ENCODE results near the gene LRRC37A2. TPM values are rescaled to one million over a fixed set of nuclear protein-coding genes. Genes with fewer than 3 reads are reported as not detected.
"Not testable (repeated sequence)": the region's sequence is repeated elsewhere in the genome, so short reads cannot be mapped to it uniquely, and the experiment has no call there.

Gene LRRC37A2
- 10 to 100 TPM in 1 of 2 donors, 1 to 10 TPM in 1; 6.1 to 11.5 TPM for total RNA-seq

- not testable (repeated sequence) for H3K27ac Mint-ChIP-seq; H3K36me3 Mint-ChIP-seq; H3K9me3 Mint-ChIP-seq; ATAC-seq; DNase-seq (ENCODE audit: low spot score in 2 of 2)
These were observed at the start of gene LRRC37A2 for GRCh38 chr17:46512168-46512567. Gene LRRC37A2 (plus strand): TSS chr17:46512468. CDS start chr17:46512713, 245 bp downstream.

- ATAC-seq; DNase-seq (ENCODE audit: low spot score in 2 of 2); H3K36me3 Mint-ChIP-seq; H3K9me3 Mint-ChIP-seq; H3K27ac Mint-ChIP-seq: not testable (repeated sequence)
These were observed 44.6 kb upstream of the LRRC37A2 start for GRCh38 chr17:46467618-46468017.

DNA sequence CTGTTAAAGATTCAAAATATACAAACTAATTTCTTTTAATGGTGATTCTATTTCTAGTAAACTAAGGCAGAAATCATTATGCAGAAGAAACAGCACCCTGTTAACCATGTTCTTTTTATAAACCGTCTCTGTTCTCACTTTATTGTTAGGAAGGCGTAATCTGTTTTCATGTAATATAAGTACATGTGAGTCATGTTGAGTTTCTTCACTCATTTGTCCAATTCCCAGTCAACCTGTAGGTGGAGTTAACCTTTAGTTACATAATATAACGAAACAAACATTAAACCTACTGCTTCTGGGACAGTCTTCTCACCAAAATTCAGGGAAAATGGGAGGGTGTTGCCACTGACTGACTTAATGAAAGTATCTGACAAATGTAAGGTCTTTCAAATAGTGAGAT, 37.8 kb upstream of the LRRC37A2 start:
- H3K27ac Mint-ChIP-seq; DNase-seq (ENCODE audit: low spot score in 2 of 2); H3K36me3 Mint-ChIP-seq; H3K9me3 Mint-ChIP-seq; ATAC-seq: not testable (repeated sequence)

DNA sequence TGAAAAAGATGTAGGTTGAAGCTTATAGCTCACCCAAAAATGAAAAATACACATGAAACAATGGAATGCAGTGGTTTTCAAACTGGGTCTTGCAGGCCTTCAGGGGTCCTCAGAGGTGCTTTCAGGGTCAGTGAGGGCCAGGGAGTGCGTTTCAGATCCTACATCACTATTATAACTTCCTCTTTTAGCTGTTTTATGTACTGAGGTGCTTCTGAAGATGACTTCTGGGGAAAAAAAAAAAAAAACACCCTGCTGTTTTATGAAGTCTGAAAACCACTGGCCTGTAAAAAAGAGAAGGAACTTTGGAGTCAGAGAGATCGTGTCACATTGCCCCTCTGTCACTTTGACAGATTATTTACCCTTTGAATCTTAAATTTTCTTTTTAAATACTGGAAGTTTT, 36.7 kb upstream of the LRRC37A2 start:
- ATAC-seq; H3K36me3 Mint-ChIP-seq; DNase-seq (ENCODE audit: low spot score in 2 of 2); H3K27ac Mint-ChIP-seq; H3K9me3 Mint-ChIP-seq: not testable (repeated sequence)

DNA sequence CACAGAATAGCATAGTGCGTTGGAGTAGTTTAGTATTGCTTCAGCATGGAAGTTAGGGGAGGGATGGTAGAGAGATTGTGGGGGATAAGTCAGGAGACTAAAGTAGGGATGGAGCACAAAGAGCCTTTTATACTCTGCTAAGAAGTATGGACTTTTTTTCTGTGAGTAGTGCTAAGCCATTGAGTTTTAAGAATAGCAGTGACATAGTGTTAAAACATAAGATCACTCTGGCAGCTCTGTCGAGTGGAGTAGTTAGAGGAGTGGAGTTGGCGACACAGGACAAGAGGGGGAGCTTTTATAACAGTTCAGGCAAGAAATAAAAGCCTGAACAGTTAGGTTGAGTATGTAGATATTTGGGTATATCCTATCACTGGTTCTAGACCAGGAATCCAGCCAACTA, 33.4 kb upstream of the LRRC37A2 start:
- not testable (repeated sequence) for ATAC-seq; H3K9me3 Mint-ChIP-seq; DNase-seq (ENCODE audit: low spot score in 2 of 2); H3K27ac Mint-ChIP-seq; H3K36me3 Mint-ChIP-seq

GRCh38 chr17:46481310-46481709, 31.0 kb upstream of the LRRC37A2 start:
- H3K27ac Mint-ChIP-seq; H3K36me3 Mint-ChIP-seq; ATAC-seq; DNase-seq (ENCODE audit: low spot score in 2 of 2); H3K9me3 Mint-ChIP-seq: not testable (repeated sequence)

- DNase-seq (ENCODE audit: low spot score in 2 of 2), result peak in 1 of 2 donors; percentile 31
- H3K27ac Mint-ChIP-seq, ATAC-seq, H3K9me3 Mint-ChIP-seq, H3K36me3 Mint-ChIP-seq: not testable (repeated sequence)
These were observed 20.2 kb upstream of the LRRC37A2 start for GRCh38 chr17:46492021-46492420.

- not testable (repeated sequence) for DNase-seq (ENCODE audit: low spot score in 2 of 2); H3K9me3 Mint-ChIP-seq; ATAC-seq; H3K36me3 Mint-ChIP-seq; H3K27ac Mint-ChIP-seq
These were observed 12.7 kb upstream of the LRRC37A2 start for GRCh38 chr17:46499437-46500139.

DNA sequence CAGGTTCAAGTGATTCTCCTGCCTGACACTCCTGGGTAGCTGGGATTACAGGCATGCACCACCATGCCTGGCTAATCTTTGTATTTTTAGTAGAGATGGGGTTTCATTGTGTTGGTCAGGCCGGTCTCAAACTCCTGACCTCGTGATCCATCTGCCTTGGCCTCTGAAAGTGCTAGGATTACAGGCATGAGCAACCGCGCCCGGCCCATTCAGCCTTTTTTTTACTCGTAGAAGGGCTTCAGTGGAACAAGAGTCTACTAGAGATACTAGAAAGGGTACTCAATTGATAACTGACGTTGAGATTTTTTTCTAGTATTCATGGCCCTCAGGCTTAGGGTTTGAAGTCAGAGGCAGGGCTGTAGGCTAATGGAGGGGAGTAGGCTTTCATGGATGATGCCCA, 6.4 kb upstream of the LRRC37A2 start:
- H3K36me3 Mint-ChIP-seq; ATAC-seq; H3K9me3 Mint-ChIP-seq; DNase-seq (ENCODE audit: low spot score in 2 of 2); H3K27ac Mint-ChIP-seq: not testable (repeated sequence)

DNA sequence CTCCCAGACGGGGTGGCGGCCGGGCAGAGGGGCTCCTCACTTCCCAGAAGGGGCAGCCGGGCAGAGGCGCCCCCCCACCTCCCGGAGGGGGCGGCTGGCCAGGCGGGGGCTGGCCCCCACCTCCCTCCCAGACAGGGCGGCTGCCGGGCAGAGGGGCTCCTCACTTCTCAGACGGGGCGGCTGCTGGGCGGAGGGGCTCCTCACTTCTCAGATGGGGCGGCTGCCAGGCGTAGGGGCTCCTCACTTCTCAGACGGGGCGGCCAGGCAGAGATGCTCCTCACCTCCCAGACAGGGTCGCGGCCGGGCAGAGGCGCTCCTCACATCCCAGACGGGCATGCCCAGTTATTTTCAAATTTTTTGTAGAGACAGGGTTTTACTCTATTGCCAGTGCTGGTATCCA, 22.4 kb downstream of the LRRC37A2 start:
- not testable (repeated sequence) for ATAC-seq; H3K9me3 Mint-ChIP-seq; DNase-seq (ENCODE audit: low spot score in 2 of 2); H3K36me3 Mint-ChIP-seq; H3K27ac Mint-ChIP-seq

GRCh38 chr17:46548607-46549006, 36.3 kb downstream of the LRRC37A2 start:
- DNase-seq (ENCODE audit: low spot score in 2 of 2); ATAC-seq; H3K36me3 Mint-ChIP-seq; H3K27ac Mint-ChIP-seq; H3K9me3 Mint-ChIP-seq: not testable (repeated sequence)

DNA sequence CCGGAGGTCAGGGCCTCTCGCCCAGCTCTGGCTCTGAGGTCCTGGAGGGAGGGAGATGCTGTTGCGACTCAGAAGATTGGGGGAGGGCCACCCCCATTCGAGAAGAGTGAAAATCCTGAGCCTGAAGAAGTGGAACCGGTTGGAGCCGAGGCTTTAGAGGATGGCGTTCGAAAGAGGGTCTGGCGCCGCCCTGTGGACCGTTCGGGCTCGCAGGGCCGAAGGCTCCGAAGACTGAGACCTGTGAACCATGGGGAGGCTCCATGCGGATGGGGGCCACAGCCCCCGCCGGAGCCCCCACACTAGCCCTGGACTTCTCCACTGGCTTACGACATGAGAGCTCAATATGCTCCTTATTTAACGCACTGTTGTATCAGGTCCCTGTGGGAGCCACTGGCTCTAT, 46.9 kb downstream of the LRRC37A2 start:
- not testable (repeated sequence) for H3K27ac Mint-ChIP-seq; ATAC-seq; H3K36me3 Mint-ChIP-seq; H3K9me3 Mint-ChIP-seq; DNase-seq (ENCODE audit: low spot score in 2 of 2)

DNA sequence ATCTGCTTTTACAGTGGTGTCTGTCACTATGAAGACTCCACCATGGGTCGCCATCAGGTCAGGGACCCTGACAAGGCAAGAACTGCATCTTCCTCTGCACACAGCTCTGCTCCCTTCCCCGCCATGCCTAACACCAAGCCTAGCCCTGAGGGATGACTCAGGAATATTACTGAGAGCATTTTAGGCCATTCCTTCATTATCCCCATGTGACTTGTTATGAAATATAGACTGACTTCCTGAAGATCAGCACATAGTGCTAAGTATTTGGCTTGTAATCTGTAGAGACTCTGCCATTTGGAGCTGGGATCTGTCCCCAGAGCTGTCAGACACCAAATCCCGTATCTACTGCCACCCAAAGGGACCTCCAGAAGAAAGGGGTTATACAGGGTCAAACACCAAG, 47.8 kb downstream of the LRRC37A2 start:
- not testable (repeated sequence) for ATAC-seq; DNase-seq (ENCODE audit: low spot score in 2 of 2); H3K36me3 Mint-ChIP-seq; H3K9me3 Mint-ChIP-seq; H3K27ac Mint-ChIP-seq

- H3K36me3 Mint-ChIP-seq; H3K9me3 Mint-ChIP-seq; DNase-seq (ENCODE audit: low spot score in 2 of 2); H3K27ac Mint-ChIP-seq: not testable (repeated sequence)
- peak in 1 of 2 donors; percentile 64 for ATAC-seq
These were observed 54.0 kb downstream of the LRRC37A2 start for GRCh38 chr17:46566284-46566683.

GRCh38 chr17:46566980-46567379, 54.7 kb downstream of the LRRC37A2 start:
- H3K9me3 Mint-ChIP-seq; H3K36me3 Mint-ChIP-seq; DNase-seq (ENCODE audit: low spot score in 2 of 2); H3K27ac Mint-ChIP-seq: not testable (repeated sequence)
- peak in 1 of 2 donors; percentile 29 for ATAC-seq

- not testable (repeated sequence) for H3K36me3 Mint-ChIP-seq; H3K27ac Mint-ChIP-seq; DNase-seq (ENCODE audit: low spot score in 2 of 2); H3K9me3 Mint-ChIP-seq; ATAC-seq
These were observed 59.5 kb downstream of the LRRC37A2 start for GRCh38 chr17:46571796-46572195.

- peak; percentile 92 to 98 for ATAC-seq
- not testable (repeated sequence) for H3K36me3 Mint-ChIP-seq, H3K27ac Mint-ChIP-seq, H3K9me3 Mint-ChIP-seq
- peak; percentile 66 to 87 for DNase-seq (ENCODE audit: low spot score in 2 of 2)
These were observed 67.1 kb downstream of the LRRC37A2 start, which contains the start of gene ARL17A for GRCh38 chr17:46579083-46580075. Gene ARL17A (minus strand): TSS chr17:46579691. CDS start chr17:46576322, 3,369 bp downstream.
